Measurements from ENCODE around the gene ATAT1. TPM values are rescaled to one million over a fixed set of nuclear protein-coding genes. Genes with fewer than 3 reads are reported as not detected.
A peak's percentile ranks its signal among the peaks of the same experiment; 100 is the strongest.

ATAT1 gene
- total RNA-seq (2022) (6.4 and 8.6 TPM in 2 replicates), Bru-seq, nascent RNA (percentile 50 among the genes with signal in this experiment), BruChase-seq, experiment 1, labeled RNA remaining after a 6-hour chase (percentile 58 among the genes with signal in this experiment), BruChase-seq, experiment 2, labeled RNA remaining after a 2-hour chase (percentile 58 among the genes with signal in this experiment)
- long read RNA-seq, partial matches to known transcripts = 5 of 14 reads
- long read RNA-seq, other reads (novel, unspliced or antisense) = 2 of 14 reads

DNA sequence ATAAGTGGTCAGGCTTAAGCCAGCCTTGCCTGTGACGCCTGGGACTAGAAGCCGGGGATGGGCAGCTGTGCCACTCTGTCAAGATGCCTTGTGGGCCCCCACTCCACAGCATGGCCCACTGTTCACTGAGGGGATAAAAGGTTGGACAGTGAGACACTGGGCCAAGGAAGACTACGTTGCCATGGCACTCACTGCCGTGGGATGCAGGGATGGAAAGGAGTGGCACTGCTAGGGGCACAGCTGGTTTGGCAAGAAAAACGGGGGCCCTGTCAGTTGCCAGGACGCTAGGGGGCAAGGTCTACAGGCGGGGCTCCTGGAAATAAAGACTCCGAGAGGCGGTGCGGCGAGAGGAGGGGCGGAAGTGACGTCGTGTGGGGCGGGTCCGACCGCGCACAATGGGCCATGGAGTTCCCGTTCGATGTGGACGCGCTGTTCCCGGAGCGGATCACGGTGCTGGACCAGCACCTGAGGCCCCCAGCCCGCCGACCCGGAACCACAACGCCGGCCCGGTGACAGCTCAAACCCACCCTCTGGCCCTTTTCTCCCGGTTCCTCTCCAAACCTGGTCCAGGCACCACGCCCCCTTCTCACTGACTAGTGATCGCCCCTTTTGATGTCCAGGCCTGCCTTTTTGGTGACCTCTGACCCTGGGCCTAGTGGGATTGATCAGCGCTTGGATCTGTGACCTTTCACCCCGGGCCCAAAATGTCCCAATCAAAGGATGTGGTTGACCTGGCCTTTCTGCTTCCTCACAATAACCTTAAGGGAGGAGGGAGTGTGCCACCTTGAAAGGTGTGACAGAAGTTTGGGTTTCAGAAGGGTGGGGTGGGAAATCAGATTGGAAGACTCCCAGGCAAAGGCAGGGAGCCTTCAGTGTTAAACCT is at the start of gene ATAT1:
Gene ATAT1, plus strand, starts transcription at position 391 of the 883 bp plus-strand sequence.
- BruUV-seq (replicated peaks) = TSS peak; percentile 16
- TF ChIP-seq CTCF (IDR thresholded peaks at IDR 0.05; ENCODE audit: unreplicated experiment) = peak; percentile 20
- intact Hi-C loops (cut with micrococcal nuclease) = no loop called here
- ChIA-PET POLR2A (interaction anchor here (0.9 to 3.7 kb wide), 6 partner anchors 8 to 95 kb away, joined by 3 to 40 read pairs (median 8); partner anchors contain the start of genes MRPS18B and PPP1R10), CTCF (interaction anchor here (0.6 to 1.2 kb wide), 3 partner anchors 104 to 213 kb away, joined by 3 to 5 read pairs (median 3); no protein-coding TSS in a partner anchor)
- H3K27ac Mint-ChIP-seq (ENCODE audit: low read depth, unreplicated experiment) = peak within 1 kb of the TSS; percentile 93
- peak; percentile 41 for DNase-seq (ENCODE audit: unreplicated experiment)
- no peaks in the 10 kb centered on the region for H3K9me3 Mint-ChIP-seq (ENCODE audit: unreplicated experiment)
- peaks cover 7% of the 10 kb centered on the region for H3K4me1 Mint-ChIP-seq (ENCODE audit: insufficient read depth, unreplicated experiment)
- peaks cover 81% of the 10 kb centered on the region for H3K36me3 Mint-ChIP-seq (ENCODE audit: insufficient read depth, unreplicated experiment)
- no peaks in the 10 kb centered on the region for H3K27me3 Mint-ChIP-seq (ENCODE audit: insufficient read depth, unreplicated experiment)
- H3K4me3 Mint-ChIP-seq (ENCODE audit: unreplicated experiment) = peak within 1 kb of the TSS; percentile 82

- no peak for DNase-seq (ENCODE audit: unreplicated experiment)
- H3K9me3 Mint-ChIP-seq (ENCODE audit: unreplicated experiment) = no peaks in the 10 kb centered on the region
- H3K36me3 Mint-ChIP-seq (ENCODE audit: insufficient read depth, unreplicated experiment) = peaks cover 73% of the 10 kb centered on the region
- peaks cover 18% of the 10 kb centered on the region for H3K4me1 Mint-ChIP-seq (ENCODE audit: insufficient read depth, unreplicated experiment)
- no peak overlapping the region for H3K27ac Mint-ChIP-seq (ENCODE audit: low read depth, unreplicated experiment)
- ChIA-PET POLR2A (interaction anchor here (1.0 to 1.5 kb wide), 3 partner anchors 9 to 40 kb away, joined by 3 to 9 read pairs (median 3); partner anchors contain the start of gene MRPS18B), CTCF (interaction anchor here (1.2 kb wide), 1 partner anchor 153 kb away, joined by 7 read pairs; no protein-coding TSS in a partner anchor)
- no TSS peak for BruUV-seq (replicated peaks)
- intact Hi-C loops (cut with micrococcal nuclease) = no loop called here
- no peaks in the 10 kb centered on the region for H3K27me3 Mint-ChIP-seq (ENCODE audit: insufficient read depth, unreplicated experiment)
- TF ChIP-seq CTCF (IDR thresholded peaks at IDR 0.05; ENCODE audit: unreplicated experiment) = no peak
- H3K4me3 Mint-ChIP-seq (ENCODE audit: unreplicated experiment) = no peak overlapping the region
Measured at GRCh38 chr6:30578051-30578450, 48.6 kb upstream of the ATAT1 start.

DNA sequence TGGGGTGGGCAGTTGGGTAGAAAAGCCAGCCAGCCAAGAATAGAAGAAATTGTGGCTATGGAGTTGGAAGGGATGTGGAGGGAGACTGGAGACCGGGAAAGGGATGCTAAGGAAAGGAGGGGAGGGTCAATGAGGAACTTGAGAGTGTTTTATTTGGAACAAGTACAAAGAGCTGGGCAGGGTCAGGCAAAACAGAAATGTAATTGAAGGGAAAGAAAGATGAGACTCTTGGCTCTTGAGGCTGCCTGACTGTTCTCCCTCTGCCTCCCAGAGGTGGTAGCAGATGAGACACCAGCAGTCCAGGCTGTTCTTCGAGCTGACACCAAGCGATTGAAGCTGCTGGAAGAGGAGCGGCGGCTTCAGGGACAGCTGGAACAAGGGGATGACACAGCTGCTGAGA is 42.8 kb upstream of the ATAT1 start:
- no peak overlapping the region for H3K4me3 Mint-ChIP-seq (ENCODE audit: unreplicated experiment)
- POLR2A ChIA-PET = interaction anchor here (0.9 to 1.3 kb wide), 2 partner anchors 11 to 13 kb away, joined by 3 to 4 read pairs; no protein-coding TSS in a partner anchor
- intact Hi-C loops (cut with micrococcal nuclease) = no loop called here
- peak overlapping the region; percentile 18 for H3K27ac Mint-ChIP-seq (ENCODE audit: low read depth, unreplicated experiment)
- peaks cover 100% of the 10 kb centered on the region for H3K36me3 Mint-ChIP-seq (ENCODE audit: insufficient read depth, unreplicated experiment)
- CTCF ChIA-PET = interaction anchor here (0.9 kb wide), 1 partner anchor 11 kb away, joined by 6 read pairs; no protein-coding TSS in a partner anchor
- TF ChIP-seq CTCF (IDR thresholded peaks at IDR 0.05; ENCODE audit: unreplicated experiment) = no peak
- no TSS peak for BruUV-seq (replicated peaks)
- H3K27me3 Mint-ChIP-seq (ENCODE audit: insufficient read depth, unreplicated experiment) = no peaks in the 10 kb centered on the region
- DNase-seq (ENCODE audit: unreplicated experiment) = no peak
- H3K9me3 Mint-ChIP-seq (ENCODE audit: unreplicated experiment) = no peaks in the 10 kb centered on the region
- no peaks in the 10 kb centered on the region for H3K4me1 Mint-ChIP-seq (ENCODE audit: insufficient read depth, unreplicated experiment)

All from MCF 10A (cell line).